ENCODE data around the gene C1orf87. TPM values are rescaled to one million over a fixed set of nuclear protein-coding genes. Genes with fewer than 3 reads are reported as not detected.

The C1orf87 gene
- total RNA-seq, 1 experiment from 2014 or later: 0.33 TPM

- no peak overlapping the region for H2BK5ac ChIP-seq (ENCODE audit: insufficient read length, low read length)
- H3K4me3 Mint-ChIP-seq: no peak overlapping the region
- H3K27me3 Mint-ChIP-seq (ENCODE audit: low read depth): no peaks in the 10 kb centered on the region; the same call in 1 of the 2 replicates
Measured at GRCh38 chr1:60052601-60053000, 21.0 kb downstream of the C1orf87 start.

More at GRCh38 chr1:60052601-60053000, 21.0 kb downstream of the C1orf87 start:
- Histone ChIP-seq H4K8ac (replicated peaks; ENCODE audit: insufficient read length, low read depth, low read length) (no peak overlapping the region), H3K4me1 (ENCODE audit: insufficient read depth, low read length) (no peaks in the 10 kb centered on the region), H3K56ac (ENCODE audit: insufficient read length, low read depth, low read length) (no peak overlapping the region), H3K4me2 (ENCODE audit: insufficient read depth, insufficient read length, low read length) (no peak overlapping the region), H2AK5ac (ENCODE audit: insufficient read length, low read length) (no peak overlapping the region), H3K23ac (ENCODE audit: insufficient read length, low read depth, low read length) (no peak overlapping the region), H3K9ac (ENCODE audit: extremely low read depth, insufficient read length, low read length) (no peak overlapping the region), H2BK20ac (ENCODE audit: low read depth, low read length, poor library complexity, severe bottlenecking) (no peak overlapping the region), H3K27ac (ENCODE audit: insufficient read length, low read depth, low read length) (no peak overlapping the region), H4K5ac (ENCODE audit: insufficient read length, low read depth, low read length) (no peak overlapping the region), H3K14ac (ENCODE audit: insufficient read depth, low read length) (no peak overlapping the region), H3K23me2 (ENCODE audit: insufficient read length, low read depth, low read length, poor library complexity, severe bottlenecking) (no peaks in the 10 kb centered on the region), H4K91ac (ENCODE audit: insufficient read length, low read depth, low read length) (no peak overlapping the region), H3K9me3 (ENCODE audit: control insufficient read depth, low read depth, low read length) (no peaks in the 10 kb centered on the region), H3K27me3 (ENCODE audit: insufficient read depth, low read length) (no peaks in the 10 kb centered on the region), H2BK120ac (ENCODE audit: low read depth, low read length, poor library complexity, severe bottlenecking) (no peak overlapping the region), H3K79me1 (ENCODE audit: insufficient read depth, low read depth, low read length, poor library complexity, severe bottlenecking) (no peaks in the 10 kb centered on the region), H2BK15ac (ENCODE audit: low read depth, low read length) (no peak overlapping the region), H3K79me2 (ENCODE audit: insufficient read depth, low read length) (no peaks in the 10 kb centered on the region), H3T11ph (ENCODE audit: low read length) (no peak overlapping the region), H2AFZ (ENCODE audit: low read length) (no peak overlapping the region), H4K20me1 (ENCODE audit: control insufficient read depth, insufficient read depth, insufficient read length) (no peaks in the 10 kb centered on the region), H3K18ac (ENCODE audit: insufficient read length, low read depth, low read length) (no peak overlapping the region), H2BK12ac (ENCODE audit: insufficient read length, low read depth, low read length) (no peak overlapping the region), H3K4ac (ENCODE audit: low read depth, low read length) (no peak overlapping the region)
- no peak for DNase-seq
- TF ChIP-seq CTCF (conservative IDR thresholded peaks at IDR 0.05): no peak
- Mint-ChIP-seq H3K36me3 (ENCODE audit: insufficient read depth in 1 of 3, low read depth in 3 of 3) (peaks cover 0 to 15% (median 0%) of the 10 kb centered on the region in 3 experiments; a peak in 3 of 7 replicates), H3K4me1 (no peaks in the 10 kb centered on the region), H3K9me3 (peaks cover 8 to 19% of the 10 kb centered on the region in 2 experiments; a peak in 3 of 5 replicates), H3K27ac (no peak overlapping the region)
- no CpG with 5 or more reads among the region's 9 CpGs for WGBS (ENCODE audit: extremely low coverage, insufficient read length, low lambda C conversion rate)
